Thyroid gland (tissue), 4 donors: ENCODE measurements around the gene SMIM7.

Experiments
- POLR2A ChIP-seq, 2 donors: fragments of 450-650 bp; IDR thresholded peaks; one replicate each; pipeline ENCODE4 v1.6.1; 2017; ENCODE audit warnings: antibody characterized with exemption in 2 of 2, mild to moderate bottlenecking in 2 of 2, moderate library complexity in 1 of 2
- TF ChIP-seq, protein P1 (sequence below), 6 experiments: fragments of 200-600 bp in 3 of 6; fragments of 450-650 bp in 3 of 6; sonication (generic) in 3 of 6; IDR thresholded peaks; one replicate each; pipeline ENCODE4 v1.5.1; 2016 to 2019; ENCODE audit warnings: antibody characterized with exemption in 6 of 6, mild to moderate bottlenecking in 2 of 6, inconsistent platforms in 1 of 6, moderate library complexity in 1 of 6

- no peak for TF ChIP-seq POLR2A (IDR thresholded peaks at IDR 0.05)
- TF ChIP-seq, protein P1, sequence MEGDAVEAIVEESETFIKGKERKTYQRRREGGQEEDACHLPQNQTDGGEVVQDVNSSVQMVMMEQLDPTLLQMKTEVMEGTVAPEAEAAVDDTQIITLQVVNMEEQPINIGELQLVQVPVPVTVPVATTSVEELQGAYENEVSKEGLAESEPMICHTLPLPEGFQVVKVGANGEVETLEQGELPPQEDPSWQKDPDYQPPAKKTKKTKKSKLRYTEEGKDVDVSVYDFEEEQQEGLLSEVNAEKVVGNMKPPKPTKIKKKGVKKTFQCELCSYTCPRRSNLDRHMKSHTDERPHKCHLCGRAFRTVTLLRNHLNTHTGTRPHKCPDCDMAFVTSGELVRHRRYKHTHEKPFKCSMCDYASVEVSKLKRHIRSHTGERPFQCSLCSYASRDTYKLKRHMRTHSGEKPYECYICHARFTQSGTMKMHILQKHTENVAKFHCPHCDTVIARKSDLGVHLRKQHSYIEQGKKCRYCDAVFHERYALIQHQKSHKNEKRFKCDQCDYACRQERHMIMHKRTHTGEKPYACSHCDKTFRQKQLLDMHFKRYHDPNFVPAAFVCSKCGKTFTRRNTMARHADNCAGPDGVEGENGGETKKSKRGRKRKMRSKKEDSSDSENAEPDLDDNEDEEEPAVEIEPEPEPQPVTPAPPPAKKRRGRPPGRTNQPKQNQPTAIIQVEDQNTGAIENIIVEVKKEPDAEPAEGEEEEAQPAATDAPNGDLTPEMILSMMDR (IDR thresholded peaks at IDR 0.05), result no peak
Measured at GRCh38 chr19:16650821-16651220, 9.1 kb downstream of the SMIM7 start.
